NCI-H2227 (cell line): ENCODE measurements around the gene MS4A13.
"Not testable (repeated sequence)": the region's sequence is repeated elsewhere in the genome, so short reads cannot be mapped to it uniquely, and the experiment has no call there.

Experiments
- DNase-seq: peaks from one replicate; lab custom pipeline; 2025; ENCODE audit not compliant: unreplicated experiment; lab: John Stamatoyannopoulos, UW

Gene MS4A13

GRCh38 chr11:60515144-60515855, at the start of gene MS4A13:
Gene MS4A13, plus strand, starts transcription at chr11:60515392. Its CDS starts 2,692 bp downstream, at chr11:60518084.
- peak; percentile 52 for DNase-seq

DNA sequence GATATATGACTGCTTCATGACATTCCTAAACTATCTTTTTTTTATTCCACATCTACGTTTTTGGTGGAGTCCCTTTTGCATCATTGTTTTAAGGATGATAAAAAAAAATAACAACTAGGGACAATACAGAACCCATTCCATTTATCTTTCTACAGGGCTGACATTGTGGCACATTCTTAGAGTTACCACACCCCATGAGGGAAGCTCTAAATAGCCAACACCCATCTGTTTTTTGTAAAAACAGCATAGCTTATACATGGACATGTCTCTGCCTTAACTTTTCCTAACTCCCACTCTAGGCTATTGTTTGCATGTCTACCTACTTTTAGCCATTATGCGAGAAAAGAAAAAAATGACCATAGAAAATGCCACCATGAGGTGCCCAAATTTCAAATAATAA, 46.4 kb upstream of the MS4A13 start:
- no peak for DNase-seq

- no peak for DNase-seq
Measured at GRCh38 chr11:60469723-60470122, 45.5 kb upstream of the MS4A13 start.

DNA sequence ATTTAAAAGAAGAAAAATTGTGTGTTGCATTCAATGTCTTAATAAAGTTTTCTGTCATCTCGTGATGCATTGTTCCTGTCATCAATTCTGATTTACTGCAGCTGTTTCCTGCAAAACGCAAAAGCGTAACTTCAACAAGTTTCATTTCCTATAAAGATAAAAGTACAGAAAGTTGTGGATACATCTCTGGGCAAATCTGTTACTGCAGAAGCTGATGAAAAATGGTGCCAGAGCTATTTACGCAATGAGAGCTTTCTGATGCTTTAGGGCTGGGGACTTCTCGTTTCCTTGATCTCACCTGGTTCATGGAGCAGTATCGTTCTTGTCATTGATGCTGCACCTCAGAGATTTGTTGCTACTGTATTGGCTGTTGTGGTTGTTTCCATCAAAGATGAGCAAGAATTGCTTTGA, 38.2 kb upstream of the MS4A13 start:
- DNase-seq, result no peak

DNA sequence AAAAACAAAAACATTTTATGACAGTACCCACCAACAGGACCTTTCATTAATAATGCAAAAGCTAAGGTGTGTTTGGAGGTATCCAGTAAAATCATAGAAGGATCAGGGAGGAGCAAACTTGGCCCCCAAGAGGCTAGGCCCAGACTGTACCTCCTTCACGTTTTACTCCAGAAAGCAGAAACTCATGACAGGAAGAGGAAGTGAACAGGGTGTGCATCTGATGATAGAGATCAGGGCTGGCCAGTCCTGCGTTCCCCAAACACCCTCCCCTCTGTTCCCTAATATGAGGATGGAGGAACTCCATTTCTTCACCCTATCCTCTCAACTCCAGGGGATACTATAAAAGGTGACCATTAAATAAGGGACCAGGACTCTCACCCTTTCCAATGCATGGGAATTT, 32.8 kb upstream of the MS4A13 start:
- no peak for DNase-seq

- no peak for DNase-seq
Measured at GRCh38 chr11:60485987-60486386, 29.2 kb upstream of the MS4A13 start.

DNA sequence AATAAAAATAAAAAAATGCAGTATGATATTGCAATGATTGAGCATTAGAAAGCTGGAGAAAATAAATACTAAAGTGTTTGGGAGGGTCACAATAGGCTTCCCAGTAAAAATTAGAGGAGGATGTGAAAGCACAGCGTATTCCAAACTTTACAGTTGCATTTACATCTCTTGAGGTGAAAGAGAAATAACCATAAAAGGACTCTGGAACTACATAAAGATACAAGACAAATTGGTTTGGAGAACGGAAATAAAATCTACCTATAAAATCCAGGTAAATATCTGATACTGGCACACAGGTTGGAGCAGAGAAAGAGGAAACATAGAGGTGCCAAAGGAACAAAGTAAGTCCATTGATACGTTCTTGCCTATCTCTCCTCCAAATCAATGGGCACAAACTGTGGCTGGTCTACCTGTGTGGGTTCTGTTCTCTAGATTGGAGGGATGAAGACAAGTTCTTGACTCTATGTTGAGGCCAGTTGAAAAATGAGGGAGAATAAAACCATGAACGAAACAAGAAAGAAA, 22.6 kb upstream of the MS4A13 start, which contains the start of gene MS4A12:
Gene MS4A12 (plus strand): TSS at position 291 of the 522 bp plus-strand sequence. CDS start 4,541 bp downstream, outside the sequence.
- DNase-seq, result no peak

DNA sequence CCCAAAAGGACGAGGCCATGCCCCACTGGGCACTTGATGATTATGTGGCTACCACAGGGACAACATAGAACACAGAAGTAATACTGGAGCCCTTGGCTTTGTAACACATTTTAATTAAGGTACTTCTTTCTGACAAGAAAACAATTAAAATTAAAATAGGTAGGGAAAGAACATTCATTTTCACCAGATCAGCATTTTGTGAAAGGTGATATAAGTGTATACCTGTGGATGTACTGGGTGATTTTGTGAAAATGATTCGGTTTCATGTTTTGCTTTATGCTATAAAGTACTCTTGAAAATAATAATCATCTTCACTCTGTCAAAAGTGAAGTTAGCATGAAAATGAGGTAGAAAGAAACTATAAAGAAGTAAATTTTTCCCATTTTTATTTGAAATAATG, 21.7 kb upstream of the MS4A13 start:
- no peak for DNase-seq

DNA sequence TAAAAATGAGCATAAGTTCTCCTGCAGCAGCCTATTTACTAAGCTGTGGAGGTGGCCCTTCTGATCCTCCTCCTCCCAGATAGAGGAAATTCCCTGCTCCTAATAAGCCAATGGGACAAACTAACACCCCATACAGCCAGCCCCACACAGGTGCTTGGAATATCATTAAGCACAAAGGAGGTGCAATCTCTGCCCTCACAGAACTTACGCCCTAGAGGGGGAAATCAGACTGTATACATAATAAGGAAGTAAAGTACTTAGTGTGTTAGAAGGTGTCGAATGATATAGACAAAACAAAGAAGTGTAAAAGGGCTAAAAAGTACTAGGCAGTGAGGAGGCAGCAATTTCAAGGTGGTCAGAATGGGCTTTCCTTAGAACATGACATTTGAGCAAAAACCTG, 16.8 kb upstream of the MS4A13 start:
- DNase-seq, result no peak

DNA sequence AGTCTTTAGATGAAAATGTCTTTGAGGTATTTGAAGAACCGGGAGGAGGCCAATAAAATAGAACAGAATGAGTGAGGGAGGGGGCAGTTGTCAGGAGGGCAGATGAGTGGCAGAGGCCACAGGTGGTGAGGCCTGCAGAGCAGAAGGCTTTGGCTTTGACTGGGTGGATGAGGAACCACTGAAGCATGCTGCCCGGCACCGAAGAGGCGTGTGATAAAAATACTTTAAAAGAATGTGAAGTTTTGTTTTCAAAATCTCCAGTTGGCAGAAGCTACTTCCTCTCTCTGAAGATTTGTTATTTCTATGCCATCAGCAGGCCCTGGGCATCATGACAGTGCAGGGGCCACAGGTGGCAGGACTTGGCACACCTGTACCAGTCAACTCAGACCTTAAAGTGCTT, 16.3 kb upstream of the MS4A13 start:
- no peak for DNase-seq

DNA sequence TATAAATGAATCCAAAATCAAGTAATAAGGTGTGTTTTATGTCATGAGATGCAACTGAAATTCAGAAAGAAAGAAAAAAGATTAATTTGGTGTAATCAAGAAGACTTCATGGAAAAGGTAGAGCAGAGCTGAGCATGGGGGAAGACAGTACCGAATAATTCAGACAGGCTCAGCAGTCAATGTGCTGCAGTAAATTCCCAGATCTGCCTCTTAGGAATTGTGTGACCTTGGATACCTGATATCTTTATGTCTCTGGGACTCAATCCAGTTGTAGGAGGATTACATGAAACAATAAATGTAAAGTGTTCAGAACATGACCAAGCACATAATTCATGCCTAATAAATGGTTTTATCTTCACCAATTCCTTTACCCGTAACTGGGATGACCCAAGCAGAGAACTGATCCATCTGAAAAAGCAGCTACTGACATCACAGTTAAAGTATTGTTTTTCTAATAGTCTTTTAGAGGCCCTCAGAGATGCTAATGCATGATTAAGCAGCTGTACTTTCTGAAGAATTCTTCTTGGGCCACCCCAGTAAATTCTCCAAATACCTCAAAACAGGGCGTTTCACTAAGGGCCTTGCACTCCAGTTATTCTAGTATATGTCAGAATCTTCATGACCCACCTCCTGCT, 14.8 kb upstream of the MS4A13 start:
- DNase-seq, result no peak

DNA sequence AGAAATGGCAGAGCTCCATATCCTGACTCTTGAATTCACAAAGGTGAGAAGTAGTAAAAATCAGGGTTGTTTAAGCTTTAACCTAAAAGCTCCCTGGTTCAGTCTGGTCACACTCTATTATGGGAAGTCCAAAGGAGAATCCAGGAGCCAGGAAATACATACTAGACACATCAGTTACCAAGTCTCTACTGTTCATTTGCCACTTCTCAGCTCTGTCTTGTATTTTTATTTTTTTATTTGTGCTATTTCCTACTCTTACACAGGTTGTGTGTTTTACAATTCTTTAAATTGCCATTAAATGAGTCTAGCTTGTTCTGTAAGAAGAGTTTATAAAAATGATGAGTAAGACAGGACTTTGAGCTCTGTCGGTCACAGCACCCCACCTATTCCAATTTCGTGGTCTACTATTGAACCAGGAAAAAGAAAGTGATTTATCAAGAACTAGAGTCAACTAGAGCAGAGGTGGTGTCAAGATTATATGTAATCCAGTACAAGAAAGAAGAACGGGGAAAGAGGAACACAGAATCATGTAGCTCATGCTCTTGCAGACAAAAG, 12.9 kb upstream of the MS4A13 start:
- DNase-seq, result no peak

DNA sequence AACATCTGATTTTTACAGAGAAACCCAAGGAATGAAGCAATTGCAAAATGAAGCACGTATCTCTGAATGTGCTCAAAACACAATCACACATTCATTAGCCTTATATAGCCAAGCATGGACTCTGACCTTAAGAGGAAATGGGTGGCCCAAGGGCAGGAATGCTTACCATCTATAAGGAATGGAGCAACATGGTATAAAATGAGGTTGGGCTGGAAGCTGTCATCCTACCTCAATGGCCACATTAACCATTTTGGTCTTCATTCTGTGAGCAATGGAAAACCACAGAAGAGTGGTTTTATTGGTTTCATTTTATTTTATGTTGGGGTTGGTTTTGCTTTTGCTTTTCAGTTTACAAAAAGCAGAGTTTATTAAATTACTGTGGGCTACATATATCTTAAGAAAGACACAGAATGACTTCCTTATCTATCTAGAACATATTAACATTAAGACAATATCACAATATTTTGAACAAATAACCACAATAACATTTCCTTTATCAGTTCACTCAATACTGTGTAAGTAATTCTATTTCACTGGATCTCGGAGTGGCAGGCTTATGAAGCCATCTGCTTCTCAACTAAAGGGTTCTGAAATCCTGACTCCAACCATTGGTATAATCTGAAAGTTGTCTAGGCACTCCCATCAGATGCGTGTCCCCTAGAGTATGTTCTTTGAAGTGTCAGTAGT, 10.8 kb upstream of the MS4A13 start:
- no peak for DNase-seq

DNA sequence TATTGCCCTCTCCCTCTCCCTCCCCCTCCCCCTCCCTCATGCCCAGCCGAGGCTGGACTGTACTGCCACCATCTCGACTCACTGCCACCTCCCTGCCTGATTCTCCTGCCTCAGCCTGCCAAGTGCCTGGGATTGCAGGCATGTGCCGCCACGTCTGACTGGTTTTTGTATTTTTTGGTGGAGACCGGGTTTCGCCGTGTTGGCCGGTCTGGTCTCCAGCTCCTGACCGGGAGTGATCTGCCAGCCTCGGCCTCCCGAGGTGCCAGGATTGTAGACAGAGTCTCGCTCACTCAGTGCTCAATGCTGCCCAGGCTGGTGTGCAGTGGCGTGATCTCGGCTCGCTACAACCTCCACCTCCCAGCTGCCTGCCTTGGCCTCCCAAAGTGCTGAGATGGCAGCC, 5.6 kb upstream of the MS4A13 start:
- DNase-seq, result not testable (repeated sequence)

DNA sequence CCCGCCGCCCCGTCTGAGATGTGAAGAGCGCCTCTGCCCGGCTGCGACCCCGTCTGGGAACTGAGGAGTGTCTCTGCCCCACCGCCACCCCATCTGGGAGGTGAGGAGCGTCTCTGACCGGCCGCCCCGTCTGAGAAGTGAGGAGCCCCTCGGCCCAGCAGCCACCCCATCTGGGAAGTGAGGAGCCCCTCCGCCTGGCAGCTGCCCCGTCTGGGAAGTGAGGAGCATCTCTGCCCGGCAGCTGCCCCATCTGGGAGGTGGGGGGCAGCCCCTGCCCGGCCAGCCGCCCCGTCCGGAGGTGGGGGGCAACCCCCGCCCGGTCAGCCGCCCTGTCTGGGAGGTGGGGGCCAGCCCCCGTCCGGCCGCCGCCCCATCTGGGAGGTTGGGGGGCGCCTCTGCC, 5.0 kb upstream of the MS4A13 start:
- DNase-seq, result not testable (repeated sequence)

- DNase-seq, result no peak
Measured at GRCh38 chr11:60511393-60511792, 3.8 kb upstream of the MS4A13 start.

DNA sequence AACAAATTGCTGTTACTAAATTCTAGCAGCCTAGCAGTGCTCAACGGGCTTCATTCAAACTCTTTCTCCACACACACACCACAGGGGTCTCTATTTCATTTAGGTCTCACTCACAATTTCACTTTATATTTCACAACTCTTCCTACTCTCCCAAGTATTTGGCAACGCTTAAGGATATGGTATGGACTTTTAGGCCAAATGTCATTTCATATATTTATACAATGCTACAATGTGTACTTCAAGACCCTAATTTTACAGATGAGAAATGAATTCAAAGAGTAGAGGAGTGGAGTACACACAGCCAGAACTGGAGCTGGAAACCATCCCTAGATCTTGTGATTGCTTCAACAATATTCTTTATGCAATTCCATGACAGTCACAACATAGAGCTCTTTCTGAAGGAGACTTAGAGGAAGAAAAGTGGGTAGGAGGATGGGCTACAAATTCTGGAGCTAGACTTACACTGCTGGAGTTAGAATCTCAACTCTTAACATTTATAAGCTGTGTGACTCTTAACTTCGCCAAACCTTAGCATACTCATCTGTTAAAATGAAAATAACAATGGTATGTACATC, 2.5 kb upstream of the MS4A13 start:
- no peak for DNase-seq

- DNase-seq, result no peak
Measured at GRCh38 chr11:60513496-60514460, 1.4 kb upstream of the MS4A13 start.

GRCh38 chr11:60528465-60528864, 13.3 kb downstream of the MS4A13 start:
- DNase-seq, result no peak

- DNase-seq, result no peak
Measured at GRCh38 chr11:60528934-60529333, 13.7 kb downstream of the MS4A13 start.
